ENCODE results near the gene TMED1. TPM values are rescaled to one million over a fixed set of nuclear protein-coding genes. Genes with fewer than 3 reads are reported as not detected.

Gene TMED1
- total and polyA plus RNA-seq, 2 of the 13 experiments (the other 11 are each of a cell fraction or from before 2014, with no cell fraction given), result 48.3 to 51.8 TPM

DNA sequence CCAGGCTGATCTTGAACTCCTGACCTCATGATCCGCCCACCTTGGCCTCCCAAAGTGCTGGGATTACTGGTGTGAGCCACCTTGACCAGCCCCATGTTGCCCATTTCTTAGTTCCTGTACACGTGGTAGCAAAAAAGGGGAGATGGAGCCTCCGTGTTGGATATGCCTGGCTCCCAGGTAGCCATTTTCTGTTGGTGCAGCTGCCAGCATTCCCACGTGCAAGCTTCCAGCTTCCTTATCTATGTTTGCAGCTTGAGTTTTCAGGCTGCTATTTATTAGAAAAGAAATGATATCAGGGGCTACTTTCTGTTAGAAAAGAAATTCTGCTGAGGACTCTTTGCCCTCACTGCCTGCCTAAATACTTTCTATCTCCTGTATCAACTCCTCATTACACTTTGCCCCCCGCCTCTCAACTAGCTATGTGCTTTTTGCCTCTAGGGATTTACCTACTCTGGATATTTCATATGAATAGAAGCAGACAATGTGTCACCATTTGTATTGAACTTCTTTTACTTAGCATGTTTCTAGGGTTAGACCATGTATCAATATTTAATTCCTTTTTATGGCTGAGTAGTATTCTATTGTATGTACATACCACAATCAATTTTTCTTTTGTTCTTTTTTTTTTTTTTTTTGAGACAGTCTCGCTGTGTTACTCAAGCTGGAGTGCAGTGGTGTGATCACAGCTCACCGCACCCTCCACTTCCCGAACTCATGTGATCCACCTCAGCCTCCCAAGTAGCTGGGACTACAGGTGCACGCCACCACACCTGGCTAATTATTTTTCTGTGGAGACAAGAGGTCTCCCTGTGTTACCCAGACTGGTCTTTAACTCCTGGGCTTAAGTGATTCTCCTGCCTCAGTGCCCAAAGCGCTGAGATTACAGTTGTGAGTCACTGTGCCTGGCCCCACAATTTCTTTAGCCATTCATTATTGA lies 3.4 kb upstream of the TMED1 start:
- no TSS peak for BruUV-seq (replicated peaks)
- ChIA-PET POLR2A (no interaction called here), CTCF (ENCODE audit: low intra/inter-chr PET ratio, low total read pairs) (no interaction called here)
- H3K9me3 ChIP-seq (ENCODE audit: low read length), result no peaks in the 10 kb centered on the region
- peaks cover 72% of the 10 kb centered on the region for H3K4me1 ChIP-seq (ENCODE audit: insufficient read depth, low read length)
- no peak for DNase-seq (ENCODE audit: low spot score)
- no peak for ATAC-seq
- TF ChIP-seq, protein P1, sequence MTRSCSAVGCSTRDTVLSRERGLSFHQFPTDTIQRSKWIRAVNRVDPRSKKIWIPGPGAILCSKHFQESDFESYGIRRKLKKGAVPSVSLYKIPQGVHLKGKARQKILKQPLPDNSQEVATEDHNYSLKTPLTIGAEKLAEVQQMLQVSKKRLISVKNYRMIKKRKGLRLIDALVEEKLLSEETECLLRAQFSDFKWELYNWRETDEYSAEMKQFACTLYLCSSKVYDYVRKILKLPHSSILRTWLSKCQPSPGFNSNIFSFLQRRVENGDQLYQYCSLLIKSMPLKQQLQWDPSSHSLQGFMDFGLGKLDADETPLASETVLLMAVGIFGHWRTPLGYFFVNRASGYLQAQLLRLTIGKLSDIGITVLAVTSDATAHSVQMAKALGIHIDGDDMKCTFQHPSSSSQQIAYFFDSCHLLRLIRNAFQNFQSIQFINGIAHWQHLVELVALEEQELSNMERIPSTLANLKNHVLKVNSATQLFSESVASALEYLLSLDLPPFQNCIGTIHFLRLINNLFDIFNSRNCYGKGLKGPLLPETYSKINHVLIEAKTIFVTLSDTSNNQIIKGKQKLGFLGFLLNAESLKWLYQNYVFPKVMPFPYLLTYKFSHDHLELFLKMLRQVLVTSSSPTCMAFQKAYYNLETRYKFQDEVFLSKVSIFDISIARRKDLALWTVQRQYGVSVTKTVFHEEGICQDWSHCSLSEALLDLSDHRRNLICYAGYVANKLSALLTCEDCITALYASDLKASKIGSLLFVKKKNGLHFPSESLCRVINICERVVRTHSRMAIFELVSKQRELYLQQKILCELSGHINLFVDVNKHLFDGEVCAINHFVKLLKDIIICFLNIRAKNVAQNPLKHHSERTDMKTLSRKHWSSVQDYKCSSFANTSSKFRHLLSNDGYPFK (CRISPR knock-in tag; IDR thresholded peaks at IDR 0.05; ENCODE audit: borderline replicate concordance), result peak; percentile 44; the same call in 1 of the 2 replicates
- TF ChIP-seq ZNF841 (CRISPR knock-in tag; IDR thresholded peaks at IDR 0.05; ENCODE audit: borderline replicate concordance) (no peak), ZNF460 (CRISPR knock-in tag; IDR thresholded peaks at IDR 0.05; ENCODE audit: borderline replicate concordance) (peak; percentile 56)
- WGBS (ENCODE audit: low lambda C conversion rate), result 62% methylated on average over 10 of the region's 10 CpGs
- H2AFZ ChIP-seq (ENCODE audit: low read length), result no peak overlapping the region
- H3K4me2 ChIP-seq (ENCODE audit: low read depth, low read length), result peak overlapping the region; percentile 33; the same call in 1 of the 2 replicates
- no peak overlapping the region for H3K27ac ChIP-seq (ENCODE audit: extremely low read length, insufficient read depth, low read length)
- FAIRE-seq, result no peak
- in situ Hi-C loops (cut with HindIII; ENCODE audit: extremely low pct_ligation_motif_present, low pct_unique_long_range_greater_than_20kb) (no loop called here), intact Hi-C loops (cut with micrococcal nuclease; ENCODE audit: unreplicated experiment) (loop anchor here (10.0 kb wide), 1 partner anchor 125 kb away; the partner anchor contains the start of gene DNM2)
- H3K27me3 ChIP-seq (ENCODE audit: control insufficient read depth in 1 of 2, insufficient read depth in 2 of 2, low read length in 2 of 2), result no peaks in the 10 kb centered on the region
- no peaks in the 10 kb centered on the region for H4K20me1 ChIP-seq (ENCODE audit: insufficient read depth, low read length)
- no peaks in the 10 kb centered on the region for H3K79me2 ChIP-seq (ENCODE audit: insufficient read depth, low read length)
- H3K36me3 ChIP-seq (replicated peaks in 1 of 2; ENCODE audit: control insufficient read depth in 1 of 2, insufficient read depth in 2 of 2, low read length in 2 of 2), result no peaks in the 10 kb centered on the region
- no peak overlapping the region for H3K4me3 ChIP-seq (replicated peaks in 1 of 3; ENCODE audit: insufficient read depth in 1 of 3, low read depth in 2 of 3, low read length in 3 of 3)
- no peak overlapping the region for H3K9ac ChIP-seq (ENCODE audit: insufficient read depth, low read depth, low read length)
